Mammary epithelial cell (primary cell): ENCODE measurements around the gene TMEM174.

ENCODE experiments used
- EZH2 ChIP-seq: IDR thresholded peaks from 2 replicates; pipeline ENCODE4 v1.6.1; 2012; ENCODE audit warnings: low read length, inconsistent platforms, borderline replicate concordance
- TF ChIP-seq, protein P1 (sequence below), 2 donors: IDR thresholded peaks in 1 of 2; conservative IDR thresholded peaks in 1 of 2; 2 replicates each; pipeline ENCODE4 v1.5.1; 2011 to 2012; ENCODE audit warnings: inconsistent platforms in 2 of 2, low read length in 2 of 2, mild to moderate bottlenecking in 2 of 2, control low read depth in 1 of 2, low read depth in 1 of 2; ENCODE audit not compliant: insufficient read depth in 1 of 2; ENCODE audit errors: extremely low read depth in 1 of 2

DNA sequence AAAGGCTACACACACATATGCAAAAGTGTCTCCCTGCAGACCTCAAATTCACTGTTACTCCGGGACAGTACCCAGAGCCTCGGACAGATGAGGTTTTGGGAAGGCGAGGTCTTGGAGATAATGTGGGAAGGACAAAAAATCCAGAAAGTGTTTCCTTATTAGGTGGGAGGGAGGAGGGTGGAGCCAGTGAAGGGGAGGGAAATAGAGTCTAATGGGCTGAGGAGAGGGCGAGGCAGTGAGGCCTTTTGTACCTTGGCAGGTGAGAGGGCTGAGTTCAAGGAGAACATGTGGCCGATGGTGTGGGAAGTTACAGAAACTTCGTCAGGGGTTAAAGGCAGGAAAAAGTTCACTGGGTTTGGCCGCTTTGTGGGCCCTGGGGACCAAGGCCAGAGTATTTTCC is 22.1 kb upstream of the TMEM174 start:
- TF ChIP-seq, protein P1, sequence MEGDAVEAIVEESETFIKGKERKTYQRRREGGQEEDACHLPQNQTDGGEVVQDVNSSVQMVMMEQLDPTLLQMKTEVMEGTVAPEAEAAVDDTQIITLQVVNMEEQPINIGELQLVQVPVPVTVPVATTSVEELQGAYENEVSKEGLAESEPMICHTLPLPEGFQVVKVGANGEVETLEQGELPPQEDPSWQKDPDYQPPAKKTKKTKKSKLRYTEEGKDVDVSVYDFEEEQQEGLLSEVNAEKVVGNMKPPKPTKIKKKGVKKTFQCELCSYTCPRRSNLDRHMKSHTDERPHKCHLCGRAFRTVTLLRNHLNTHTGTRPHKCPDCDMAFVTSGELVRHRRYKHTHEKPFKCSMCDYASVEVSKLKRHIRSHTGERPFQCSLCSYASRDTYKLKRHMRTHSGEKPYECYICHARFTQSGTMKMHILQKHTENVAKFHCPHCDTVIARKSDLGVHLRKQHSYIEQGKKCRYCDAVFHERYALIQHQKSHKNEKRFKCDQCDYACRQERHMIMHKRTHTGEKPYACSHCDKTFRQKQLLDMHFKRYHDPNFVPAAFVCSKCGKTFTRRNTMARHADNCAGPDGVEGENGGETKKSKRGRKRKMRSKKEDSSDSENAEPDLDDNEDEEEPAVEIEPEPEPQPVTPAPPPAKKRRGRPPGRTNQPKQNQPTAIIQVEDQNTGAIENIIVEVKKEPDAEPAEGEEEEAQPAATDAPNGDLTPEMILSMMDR (conservative IDR thresholded peaks at IDR 0.05 in 1 of 2, IDR thresholded peaks at IDR 0.05 in 1 of 2; ENCODE audit: extremely low read depth in 1 of 2, insufficient read depth in 1 of 2, low read depth in 1 of 2, low read length in 2 of 2): no peak
- no peak for TF ChIP-seq EZH2
